Esophagus squamous epithelium (tissue), 4 donors: ENCODE measurements around the gene A2ML1.

Source experiments
- CTCF ChIP-seq, 6 experiments: fragments of 450-650 bp in 4 of 6; fragments of 200-600 bp in 2 of 6; sonication (generic) in 2 of 6; IDR thresholded peaks; one replicate each; pipeline ENCODE4 v1.5.1; 2016 to 2019; ENCODE audit warnings: antibody characterized with exemption in 6 of 6, mild to moderate bottlenecking in 4 of 6, moderate library complexity in 4 of 6
- POLR2A ChIP-seq, 4 donors: fragments of 450-650 bp; IDR thresholded peaks; one replicate each; pipeline ENCODE4 v1.6.1; 2017; ENCODE audit warnings: antibody characterized with exemption in 4 of 4, mild to moderate bottlenecking in 4 of 4, moderate library complexity in 3 of 4

GRCh38 chr12:8779281-8779680 lies 43.1 kb upstream of the A2ML1 start:
- no peak for TF ChIP-seq CTCF (IDR thresholded peaks at IDR 0.05)
- TF ChIP-seq POLR2A (IDR thresholded peaks at IDR 0.05) = no peak
